Renal cortical epithelial cell (primary cell): ENCODE data around the gene OR7C1. TPM values are rescaled to one million over a fixed set of nuclear protein-coding genes. Genes with fewer than 3 reads are reported as not detected.
"Not testable (repeated sequence)": the region's sequence is repeated elsewhere in the genome, so short reads cannot be mapped to it uniquely, and the experiment has no call there.

Experiments
- DNase-seq: peaks from one replicate; pipeline ENCODE4 v3.0.0-alpha.2; 2011; ENCODE audit warnings: low read depth
- total RNA-seq: library from RNA; depleted of rRNA; stranded (reverse); fragments of >200 nt; gene quantifications from 2 replicates; pipeline ENCODE4 v1.2.3, GENCODE V29; 2014

The OR7C1 gene
- total RNA-seq, 1 donor from 2014 or later = not detected

GRCh38 chr19:14785102-14785793, 49.7 kb downstream of the OR7C1 start:
- DNase-seq = peak; percentile 57

GRCh38 chr19:14784730-14785101, 50.3 kb downstream of the OR7C1 start:
- DNase-seq = peak; percentile 55

GRCh38 chr19:14783410-14783998, 51.5 kb downstream of the OR7C1 start:
- DNase-seq = not testable (repeated sequence)

GRCh38 chr19:14782626-14783409, 52.2 kb downstream of the OR7C1 start:
- no peak for DNase-seq

- not testable (repeated sequence) for DNase-seq
These were observed 53.1 kb downstream of the OR7C1 start for GRCh38 chr19:14781713-14782536.

- not testable (repeated sequence) for DNase-seq
These were observed 54.3 kb downstream of the OR7C1 start for GRCh38 chr19:14780622-14781225.

GRCh38 chr19:14779151-14779550, 55.8 kb downstream of the OR7C1 start:
- no peak for DNase-seq

- DNase-seq = not testable (repeated sequence)
These were observed 56.7 kb downstream of the OR7C1 start, which contains the start of gene ADGRE2 for GRCh38 chr19:14778110-14778845. TSS of gene ADGRE2 (minus strand) at chr19:14778560. CDS start at chr19:14776756, 1,804 bp downstream.

- DNase-seq = not testable (repeated sequence)
These were observed 57.3 kb downstream of the OR7C1 start for GRCh38 chr19:14777645-14778044.

GRCh38 chr19:14775869-14776586, 59.0 kb downstream of the OR7C1 start:
- DNase-seq = no peak

GRCh38 chr19:14775326-14775725, 59.7 kb downstream of the OR7C1 start:
- not testable (repeated sequence) for DNase-seq

- no peak for DNase-seq
These were observed 60.6 kb downstream of the OR7C1 start for GRCh38 chr19:14774373-14774772.

GRCh38 chr19:14773722-14774121, 61.3 kb downstream of the OR7C1 start:
- not testable (repeated sequence) for DNase-seq

- no peak for DNase-seq
These were observed 62.0 kb downstream of the OR7C1 start for GRCh38 chr19:14772995-14773394.

- DNase-seq = no peak
These were observed 62.5 kb downstream of the OR7C1 start for GRCh38 chr19:14772467-14772866.

GRCh38 chr19:14770944-14771839, 63.8 kb downstream of the OR7C1 start:
- no peak for DNase-seq

- no peak for DNase-seq
These were observed 64.8 kb downstream of the OR7C1 start for GRCh38 chr19:14770136-14770535.

GRCh38 chr19:14769201-14769600, 65.8 kb downstream of the OR7C1 start:
- no peak for DNase-seq

- DNase-seq = no peak
These were observed 67.0 kb downstream of the OR7C1 start for GRCh38 chr19:14768001-14768400.
